GM21447 (cell line): ENCODE data around the gene KIAA1328.
A peak's percentile ranks its signal among the peaks of the same experiment; 100 is the strongest.
"Not testable (repeated sequence)": the region's sequence is repeated elsewhere in the genome, so short reads cannot be mapped to it uniquely, and the experiment has no call there.

ENCODE experiments used
- ATAC-seq: cut with Tn5 transposase; IDR thresholded peaks from one replicate; pipeline ENCODE4 v1.9.1; 2021; ENCODE audit not compliant: unreplicated experiment

KIAA1328 gene

DNA sequence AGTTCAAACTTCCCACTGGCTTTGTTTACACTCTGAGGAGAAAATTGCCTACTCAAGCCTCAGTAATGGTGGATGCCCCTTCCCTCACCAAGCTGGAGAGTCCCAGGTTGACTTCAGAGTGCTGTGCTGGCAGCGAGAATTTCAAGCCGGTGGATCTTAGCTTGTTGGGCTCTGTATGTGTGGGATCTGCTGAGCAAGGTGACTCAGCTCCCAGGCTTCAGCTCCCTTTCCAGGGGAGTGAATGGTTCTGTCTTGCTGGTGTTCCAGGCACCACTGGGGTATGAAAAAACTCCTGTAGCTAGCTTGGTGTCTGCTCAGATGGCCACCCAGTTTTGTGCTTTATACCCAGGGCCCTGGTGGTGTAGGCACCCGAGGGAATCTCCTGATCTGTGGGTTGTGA, 50.9 kb downstream of the KIAA1328 start:
- not testable (repeated sequence) for ATAC-seq

DNA sequence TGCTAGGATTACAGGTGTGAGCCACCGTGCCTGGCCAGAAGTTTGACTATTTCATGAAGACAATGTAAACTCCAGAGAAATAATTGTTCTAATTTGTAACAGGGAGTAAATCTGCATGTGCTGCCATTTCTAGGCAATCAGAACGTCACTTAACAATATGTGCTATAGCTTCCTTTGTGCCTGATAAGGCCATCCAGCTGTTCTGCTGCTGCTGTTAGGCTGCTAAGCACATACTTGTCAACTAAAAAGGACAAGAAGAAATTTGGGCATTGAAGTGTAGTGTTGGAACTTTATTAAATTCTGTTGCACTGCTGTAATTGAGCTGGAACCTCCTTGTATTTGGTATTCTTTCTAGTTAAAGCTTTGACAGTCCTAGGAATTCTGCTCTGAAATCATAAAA, 57.1 kb downstream of the KIAA1328 start:
- no peak for ATAC-seq

GRCh38 chr18:36887114-36887513, 58.2 kb downstream of the KIAA1328 start:
- no peak for ATAC-seq

- ATAC-seq, result no peak
These were observed 58.9 kb downstream of the KIAA1328 start for GRCh38 chr18:36887864-36888263.

GRCh38 chr18:36888778-36889177, 59.9 kb downstream of the KIAA1328 start:
- no peak for ATAC-seq

- ATAC-seq, result peak; percentile 16
These were observed 60.4 kb downstream of the KIAA1328 start for GRCh38 chr18:36889321-36889720.

GRCh38 chr18:36889742-36890141, 60.8 kb downstream of the KIAA1328 start:
- ATAC-seq, result peak; percentile 57

DNA sequence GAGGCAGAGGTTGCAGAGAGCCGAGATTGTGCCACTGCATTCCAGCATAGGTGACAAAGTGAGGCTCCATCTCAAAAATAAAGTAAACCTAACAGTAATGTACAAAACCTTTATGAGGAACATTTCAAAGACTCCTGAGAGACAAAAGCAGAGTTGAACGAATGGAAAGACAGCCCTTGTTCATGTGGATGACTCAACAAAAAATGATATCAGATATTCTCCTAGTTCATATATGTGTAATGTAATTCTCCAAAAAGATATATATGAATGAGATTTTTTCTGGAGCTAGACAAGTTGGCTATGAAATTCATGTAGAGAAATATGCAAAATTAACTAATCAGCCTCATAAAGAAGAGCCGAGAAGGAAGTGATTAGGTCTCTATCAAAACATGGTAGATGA, 61.7 kb downstream of the KIAA1328 start:
- no peak for ATAC-seq

DNA sequence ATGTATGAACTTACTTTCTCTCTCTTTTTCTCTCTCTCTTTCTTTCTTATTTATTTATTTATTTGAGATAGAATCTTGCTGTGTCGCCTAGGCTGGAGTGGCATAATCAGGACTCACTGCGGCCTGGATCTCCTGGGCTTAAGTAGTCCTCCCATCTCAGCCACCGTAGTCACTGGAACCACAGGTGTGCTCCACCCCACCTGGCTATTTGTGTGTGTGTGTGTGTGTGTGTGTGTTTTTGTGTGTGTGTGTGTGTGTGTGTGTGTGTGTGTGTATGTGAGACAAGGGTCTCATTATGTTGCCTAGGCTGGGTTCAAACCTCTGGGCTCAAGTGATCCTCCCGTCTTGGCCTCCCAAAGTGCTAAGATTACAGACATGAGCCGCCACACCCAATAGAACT, 64.3 kb downstream of the KIAA1328 start:
- no peak for ATAC-seq

- ATAC-seq, result no peak
These were observed 66.7 kb downstream of the KIAA1328 start for GRCh38 chr18:36895606-36896005.

DNA sequence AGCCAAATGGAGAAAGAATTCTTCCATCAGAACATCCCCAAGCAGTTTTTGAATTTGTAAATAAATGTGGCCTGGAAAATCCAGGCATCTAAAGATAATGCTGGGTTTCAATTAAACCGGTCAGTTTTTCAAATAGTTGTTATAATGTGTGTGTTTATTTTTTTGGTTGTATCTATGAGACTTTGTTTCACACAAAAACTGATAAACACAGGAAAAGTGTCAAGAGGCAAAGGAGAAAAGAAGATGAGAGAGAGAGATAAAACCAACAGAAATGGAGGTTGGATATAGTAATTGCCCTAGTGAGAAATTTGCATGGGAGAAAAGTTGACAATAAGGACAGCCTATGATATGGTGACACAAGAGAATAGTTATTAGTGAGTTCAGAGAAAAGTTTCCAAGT, 68.3 kb downstream of the KIAA1328 start:
- ATAC-seq, result no peak

DNA sequence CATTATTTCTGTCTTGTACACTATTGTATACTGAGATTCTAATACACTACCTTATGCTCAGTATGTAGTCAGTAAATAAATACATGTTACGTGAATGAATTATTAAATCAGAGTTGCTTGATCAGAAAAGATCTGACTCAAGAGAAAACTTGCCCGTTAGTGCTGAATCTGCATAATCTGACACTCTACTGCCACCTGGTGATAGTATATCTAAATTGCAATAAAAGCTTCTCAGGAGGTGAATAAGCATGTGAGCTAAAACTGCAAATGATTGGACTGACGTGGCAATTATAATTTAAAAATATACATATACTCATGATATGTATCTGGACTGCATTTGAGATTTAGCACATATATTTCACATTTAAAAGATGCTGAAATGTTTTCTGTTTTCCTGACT, 70.4 kb downstream of the KIAA1328 start:
- ATAC-seq, result no peak

GRCh38 chr18:36900466-36900865, 71.5 kb downstream of the KIAA1328 start:
- ATAC-seq, result no peak

DNA sequence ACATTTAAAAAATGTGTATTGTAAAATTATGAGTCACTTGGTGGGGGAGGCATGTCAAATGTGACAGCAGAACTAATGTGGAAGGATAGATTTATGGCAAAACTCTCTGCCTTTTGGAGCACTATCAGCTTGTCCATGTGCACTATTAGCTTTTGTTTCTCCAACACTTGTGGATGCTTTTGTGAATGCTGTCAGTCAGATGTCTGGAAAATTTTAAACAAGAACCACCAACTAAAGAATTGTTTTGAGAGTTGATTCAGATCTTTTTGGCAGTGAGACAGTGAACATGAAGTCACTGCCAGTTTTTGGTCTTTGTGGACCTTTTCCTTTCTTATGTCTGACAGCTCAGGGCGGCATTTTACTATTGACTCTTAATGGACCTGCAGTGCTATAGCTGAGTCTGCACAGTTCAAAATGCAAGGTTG, 72.4 kb downstream of the KIAA1328 start:
- no peak for ATAC-seq

DNA sequence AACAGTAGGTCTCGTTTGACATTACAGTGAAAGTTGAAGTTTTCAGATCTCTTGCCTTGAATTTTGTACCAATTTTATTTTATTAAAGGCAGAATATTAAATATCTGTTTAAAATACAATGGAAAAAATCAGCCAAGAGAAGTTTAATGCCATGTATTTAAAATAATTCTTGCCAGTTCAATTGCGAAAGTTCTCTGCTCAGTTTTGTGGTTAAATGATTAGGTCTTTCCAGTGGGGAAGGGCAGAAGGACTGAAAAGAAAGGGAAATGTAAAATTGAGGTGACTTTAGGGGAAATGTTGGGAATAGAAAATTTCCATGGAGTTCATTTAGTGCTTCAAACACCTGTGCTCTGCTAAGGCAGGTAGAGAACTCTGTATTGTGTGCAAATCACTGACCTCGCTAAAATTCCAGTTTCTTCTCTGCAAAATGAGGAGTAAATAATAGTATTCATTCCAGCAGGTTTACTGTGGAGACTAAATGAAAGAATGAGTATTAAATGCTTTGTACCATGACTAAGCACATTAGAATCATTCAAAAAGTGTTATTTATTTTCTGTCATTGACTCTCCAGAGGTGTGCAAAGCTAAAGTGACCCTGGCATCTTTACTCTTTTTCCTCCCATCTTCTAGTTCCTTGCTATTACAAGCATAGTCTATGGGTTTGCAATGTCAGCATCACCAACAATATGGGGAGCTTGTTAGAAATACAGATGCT, 74.4 kb downstream of the KIAA1328 start:
- no peak for ATAC-seq

- ATAC-seq, result no peak
These were observed 76.6 kb downstream of the KIAA1328 start for GRCh38 chr18:36905571-36905970.

- ATAC-seq, result not testable (repeated sequence)
These were observed 80.4 kb downstream of the KIAA1328 start for GRCh38 chr18:36909282-36909681.

DNA sequence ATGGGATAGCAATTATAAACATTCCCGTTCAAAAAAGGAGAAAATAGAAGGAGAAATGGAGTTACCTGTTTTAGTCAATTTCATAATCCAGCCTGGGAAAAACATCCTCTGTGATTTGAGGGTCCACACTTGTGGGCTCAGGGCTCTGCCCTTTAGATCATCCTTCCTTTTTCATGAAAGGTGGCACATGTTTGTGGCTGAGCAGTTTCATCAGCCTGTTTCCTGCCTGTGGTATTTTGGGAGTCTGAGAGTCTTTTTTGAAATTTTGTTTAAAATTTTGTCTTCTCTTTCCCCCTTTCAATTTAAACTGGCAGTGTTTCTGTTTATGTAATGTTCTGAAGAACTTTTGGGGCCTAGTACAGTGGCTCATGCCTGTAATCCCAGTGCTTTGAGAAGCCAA, 84.0 kb downstream of the KIAA1328 start:
- ATAC-seq, result no peak

DNA sequence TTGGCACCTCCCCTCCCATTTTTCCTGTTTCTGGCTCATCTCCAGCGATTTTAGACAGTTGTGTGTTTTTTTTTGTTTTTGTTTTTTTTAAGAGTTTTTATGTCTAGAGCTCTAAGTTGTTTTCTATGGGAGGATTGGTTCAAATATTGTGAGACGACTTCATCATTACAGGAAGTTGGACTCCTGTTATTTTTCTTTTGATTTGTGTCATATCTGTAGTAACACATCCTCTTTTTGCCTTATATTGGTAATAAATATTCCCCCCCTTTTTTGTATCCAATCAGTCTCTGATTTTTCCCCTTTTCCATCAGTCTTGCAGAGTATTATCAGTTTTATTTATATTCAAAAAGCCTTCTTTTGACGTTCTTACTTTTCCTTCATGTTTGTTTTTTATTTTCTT, 89.0 kb downstream of the KIAA1328 start:
- ATAC-seq, result no peak

DNA sequence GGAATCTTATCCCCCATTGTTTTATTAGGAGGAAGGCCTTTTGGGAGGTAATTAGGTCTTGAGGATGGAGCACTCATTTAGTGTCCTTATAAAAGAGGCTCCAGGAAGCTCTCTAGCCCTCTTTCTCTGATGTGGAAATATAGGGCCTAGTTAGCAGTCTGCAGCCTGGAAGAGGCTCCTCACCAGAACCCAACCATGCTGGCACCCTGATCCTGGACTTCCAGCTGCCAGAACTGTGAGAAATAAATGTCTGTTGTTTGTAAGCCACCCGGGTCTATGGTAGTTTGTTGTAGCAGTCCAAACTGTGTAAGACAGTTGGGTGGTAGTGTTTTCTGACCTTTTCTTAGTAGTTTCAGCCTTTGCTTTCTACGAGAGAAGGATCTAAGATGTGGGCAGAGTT, 100.7 kb downstream of the KIAA1328 start:
- no peak for ATAC-seq

GRCh38 chr18:36931106-36931505, 102.2 kb downstream of the KIAA1328 start:
- no peak for ATAC-seq

- ATAC-seq, result no peak
These were observed 104.6 kb downstream of the KIAA1328 start for GRCh38 chr18:36933552-36933951.

- no peak for ATAC-seq
These were observed 106.0 kb downstream of the KIAA1328 start for GRCh38 chr18:36934884-36935283.
